ENCODE measurements around the gene FGG. TPM values are rescaled to one million over a fixed set of nuclear protein-coding genes. Genes with fewer than 3 reads are reported as not detected.

FGG gene
- total RNA-seq: not detected in 2 replicates

GRCh38 chr4:154612472-154613414 is at the start of gene FGG:
TSS of gene FGG (minus strand) at chr4:154612656. CDS start at chr4:154612609, 47 bp downstream.
- no peaks in the 10 kb centered on the region for H3K36me3 ChIP-seq (ENCODE audit: insufficient read depth, low read length)
- TF ChIP-seq CTCF (IDR thresholded peaks at IDR 0.05; ENCODE audit: extremely low read depth, low read depth, low read length): no peak
- H3K4me1 ChIP-seq (ENCODE audit: insufficient read depth, low read length): no peaks in the 10 kb centered on the region
- no peaks in the 10 kb centered on the region for H3K79me2 ChIP-seq (ENCODE audit: insufficient read depth, low read length)
- no peaks in the 10 kb centered on the region for H3K9me3 ChIP-seq (ENCODE audit: low read depth, low read length)
- H2AFZ ChIP-seq (ENCODE audit: low read length): no peak within 1 kb of the TSS
- no peak within 1 kb of the TSS for H3K4me3 ChIP-seq (ENCODE audit: insufficient read depth, low read length)
- H3K27ac ChIP-seq (ENCODE audit: low read depth, low read length): no peak within 1 kb of the TSS
- peaks cover 6% of the 10 kb centered on the region for H3K27me3 ChIP-seq (ENCODE audit: insufficient read depth, low read length)
- no peak within 1 kb of the TSS for H3K4me2 ChIP-seq (ENCODE audit: insufficient read depth, low read length)
- H4K20me1 ChIP-seq (ENCODE audit: insufficient read depth, low read length): no peaks in the 10 kb centered on the region
- no peak for DNase-seq (ENCODE audit: insufficient read length, low spot score, missing footprints)

GRCh38 chr4:154660052-154660451 is 47.6 kb upstream of the FGG start:
- H3K27me3 ChIP-seq (ENCODE audit: insufficient read depth, low read length): no peaks in the 10 kb centered on the region
- no peak for DNase-seq (ENCODE audit: insufficient read length, low spot score, missing footprints)

GRCh38 chr4:154658680-154659405 is 46.4 kb upstream of the FGG start:
- no peaks in the 10 kb centered on the region for H3K27me3 ChIP-seq (ENCODE audit: insufficient read depth, low read length)
- H3K4me3 ChIP-seq (ENCODE audit: insufficient read depth, low read length): peak overlapping the region; percentile 17
- H3K79me2 ChIP-seq (ENCODE audit: insufficient read depth, low read length): no peaks in the 10 kb centered on the region
- DNase-seq (ENCODE audit: insufficient read length, low spot score, missing footprints): no peak
- no peaks in the 10 kb centered on the region for H3K9me3 ChIP-seq (ENCODE audit: low read depth, low read length)
- no peaks in the 10 kb centered on the region for H3K36me3 ChIP-seq (ENCODE audit: insufficient read depth, low read length)
- no peak overlapping the region for H3K27ac ChIP-seq (ENCODE audit: low read depth, low read length)
- H4K20me1 ChIP-seq (ENCODE audit: insufficient read depth, low read length): no peaks in the 10 kb centered on the region
- H3K4me1 ChIP-seq (ENCODE audit: insufficient read depth, low read length): no peaks in the 10 kb centered on the region
- H2AFZ ChIP-seq (ENCODE audit: low read length): no peak overlapping the region
- H3K4me2 ChIP-seq (ENCODE audit: insufficient read depth, low read length): peak overlapping the region; percentile 26
- TF ChIP-seq CTCF (IDR thresholded peaks at IDR 0.05; ENCODE audit: extremely low read depth, low read depth, low read length): no peak

More at GRCh38 chr4:154660052-154660451, 47.6 kb upstream of the FGG start:
- Histone ChIP-seq H4K20me1 (ENCODE audit: insufficient read depth, low read length) (no peaks in the 10 kb centered on the region), H2AFZ (ENCODE audit: low read length) (no peak overlapping the region), H3K79me2 (ENCODE audit: insufficient read depth, low read length) (no peaks in the 10 kb centered on the region), H3K4me2 (ENCODE audit: insufficient read depth, low read length) (no peak overlapping the region), H3K9me3 (ENCODE audit: low read depth, low read length) (no peaks in the 10 kb centered on the region), H3K27ac (ENCODE audit: low read depth, low read length) (no peak overlapping the region), H3K4me3 (ENCODE audit: insufficient read depth, low read length) (no peak overlapping the region), H3K36me3 (ENCODE audit: insufficient read depth, low read length) (no peaks in the 10 kb centered on the region), H3K4me1 (ENCODE audit: insufficient read depth, low read length) (no peaks in the 10 kb centered on the region)
- TF ChIP-seq CTCF (IDR thresholded peaks at IDR 0.05; ENCODE audit: extremely low read depth, low read depth, low read length): no peak

DNA sequence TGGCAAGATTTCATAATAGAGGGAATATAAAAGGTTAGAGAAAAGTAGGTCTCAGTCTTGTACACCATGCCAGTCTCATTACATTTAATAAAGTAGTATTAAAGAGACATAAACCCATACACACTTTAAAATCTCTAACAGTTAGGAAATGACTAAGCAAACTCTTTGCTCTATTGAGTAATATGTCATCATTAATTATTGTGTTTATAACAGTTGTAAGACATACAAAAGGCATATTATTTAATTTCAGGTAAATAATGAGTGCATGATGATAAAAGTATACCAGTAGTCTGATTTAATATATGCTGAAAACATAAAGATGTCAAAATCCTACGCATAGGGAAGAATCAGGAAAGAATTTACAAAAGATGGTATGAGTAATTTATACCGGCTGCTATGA is 31.0 kb upstream of the FGG start:
- Histone ChIP-seq H3K4me3 (ENCODE audit: insufficient read depth, low read length) (no peak overlapping the region), H4K20me1 (ENCODE audit: insufficient read depth, low read length) (no peaks in the 10 kb centered on the region), H3K9me3 (ENCODE audit: low read depth, low read length) (no peaks in the 10 kb centered on the region), H3K27me3 (ENCODE audit: insufficient read depth, low read length) (no peaks in the 10 kb centered on the region), H3K4me2 (ENCODE audit: insufficient read depth, low read length) (no peak overlapping the region), H3K27ac (ENCODE audit: low read depth, low read length) (no peak overlapping the region), H2AFZ (ENCODE audit: low read length) (no peak overlapping the region), H3K79me2 (ENCODE audit: insufficient read depth, low read length) (no peaks in the 10 kb centered on the region), H3K4me1 (ENCODE audit: insufficient read depth, low read length) (no peaks in the 10 kb centered on the region), H3K36me3 (ENCODE audit: insufficient read depth, low read length) (no peaks in the 10 kb centered on the region)
- DNase-seq (ENCODE audit: insufficient read length, low spot score, missing footprints): no peak
- TF ChIP-seq CTCF (IDR thresholded peaks at IDR 0.05; ENCODE audit: extremely low read depth, low read depth, low read length): no peak
